GM23338 (cell line): ENCODE data around the gene ZBTB26.
A peak's percentile ranks its signal among the peaks of the same experiment; 100 is the strongest.

Experiments used
- CTCF ChIP-seq, 2 experiments: fragments of 200-600 bp in 1 of 2; sonication (generic) in 1 of 2; conservative IDR thresholded peaks; 2 replicates each; pipeline versions ENCODE4 v1.5.1 to v1.6.1; 2016 to 2017; ENCODE audit warnings: antibody characterized with exemption in 2 of 2, low read depth in 2 of 2, mild to moderate bottlenecking in 2 of 2, moderate library complexity in 1 of 2
- EZH2 ChIP-seq: fragments of 200-600 bp; sonication (generic); IDR thresholded peaks from one replicate; pipeline ENCODE4 v1.8.0; 2017; ENCODE audit warnings: antibody characterized with exemption, mild to moderate bottlenecking, low read depth; ENCODE audit not compliant: unreplicated experiment
- NANOG ChIP-seq: IDR thresholded peaks from 2 replicates; pipeline ENCODE4 v1.6.1; 2016; ENCODE audit warnings: antibody characterized with exemption, borderline replicate concordance
- POLR2AphosphoS5 ChIP-seq: IDR thresholded peaks from 2 replicates; pipeline ENCODE4 v1.6.1; 2016; ENCODE audit warnings: antibody characterized with exemption, low read depth
- REST ChIP-seq: IDR thresholded peaks from one replicate; pipeline ENCODE4 v1.6.1; 2018; ENCODE audit warnings: antibody characterized with exemption; ENCODE audit not compliant: unreplicated experiment
- TF ChIP-seq, protein P1 (sequence below): IDR thresholded peaks from 2 replicates; pipeline ENCODE4 v1.6.1; 2016; ENCODE audit warnings: antibody characterized with exemption

- TF ChIP-seq REST, result no peak
- no peak for TF ChIP-seq CTCF (conservative IDR thresholded peaks at IDR 0.05; ENCODE audit: low read depth in 2 of 2)
- TF ChIP-seq EZH2, result no peak
- TF ChIP-seq POLR2AphosphoS5, result peak; percentile 91
- TF ChIP-seq, protein P1, sequence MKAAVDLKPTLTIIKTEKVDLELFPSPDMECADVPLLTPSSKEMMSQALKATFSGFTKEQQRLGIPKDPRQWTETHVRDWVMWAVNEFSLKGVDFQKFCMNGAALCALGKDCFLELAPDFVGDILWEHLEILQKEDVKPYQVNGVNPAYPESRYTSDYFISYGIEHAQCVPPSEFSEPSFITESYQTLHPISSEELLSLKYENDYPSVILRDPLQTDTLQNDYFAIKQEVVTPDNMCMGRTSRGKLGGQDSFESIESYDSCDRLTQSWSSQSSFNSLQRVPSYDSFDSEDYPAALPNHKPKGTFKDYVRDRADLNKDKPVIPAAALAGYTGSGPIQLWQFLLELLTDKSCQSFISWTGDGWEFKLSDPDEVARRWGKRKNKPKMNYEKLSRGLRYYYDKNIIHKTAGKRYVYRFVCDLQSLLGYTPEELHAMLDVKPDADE, result peak; percentile 65
- TF ChIP-seq NANOG, result no peak
These were observed 26.2 kb downstream of the ZBTB26 start, which contains the start of gene RC3H2 for GRCh38 chr9:122904823-122905710.
